ENCODE data around the gene SLC5A2.
"Not testable (repeated sequence)": the region's sequence is repeated elsewhere in the genome, so short reads cannot be mapped to it uniquely, and the experiment has no call there.

The SLC5A2 gene

GRCh38 chr16:31537362-31538242 is 54.7 kb downstream of the SLC5A2 start (continued):
- TF ChIP-seq TSHZ2 (CRISPR knock-in tag; IDR thresholded peaks at IDR 0.05) (no peak), ISL1 (CRISPR knock-in tag; IDR thresholded peaks at IDR 0.05) (no peak), POU6F1 (CRISPR knock-in tag; IDR thresholded peaks at IDR 0.05; ENCODE audit: borderline replicate concordance, low read depth) (no peak), BACH2 (CRISPR knock-in tag; IDR thresholded peaks at IDR 0.05; ENCODE audit: borderline replicate concordance) (no peak), OSR1 (CRISPR knock-in tag; IDR thresholded peaks at IDR 0.05) (no peak), SNAI2 (CRISPR knock-in tag; IDR thresholded peaks at IDR 0.05) (no peak)

- ATAC-seq: not testable (repeated sequence)
Observed at GRCh38 chr16:31538243-31538598, 55.3 kb downstream of the SLC5A2 start.

GRCh38 chr16:31539762-31540161 is 56.8 kb downstream of the SLC5A2 start:
- ATAC-seq: not testable (repeated sequence)

Data from SK-N-SH treated with all-trans-retinoic acid at 6 μM for 48 hours (cell line).